Esophagus muscularis mucosa (tissue), 4 donors: ENCODE data around the gene MREG. TPM values are rescaled to one million over a fixed set of nuclear protein-coding genes. Genes with fewer than 3 reads are reported as not detected.

Experiments
- DNase-seq: peaks from one replicate; pipeline ENCODE4 v3.0.0-alpha.2; 2017; ENCODE audit errors: extremely low spot score
- H3K27ac ChIP-seq, 4 donors: fragments of 200-600 bp; sonication (generic); replicated peaks in 1 of 4; 1 replicate in 3 of 4; 2 replicates in 1 of 4; pipeline ENCODE4 v1.5.1; 2016 to 2019; ENCODE audit warnings: mild to moderate bottlenecking in 1 of 4
- H3K27me3 ChIP-seq, 4 donors: fragments of 200-600 bp; sonication (generic); one replicate each; pipeline versions ENCODE4 v1.5.1 to v1.6.0; 2016 to 2019
- H3K36me3 ChIP-seq, 4 donors: fragments of 200-600 bp; sonication (generic); one replicate each; pipeline ENCODE4 v1.5.1; 2016 to 2019
- H3K4me1 ChIP-seq, 4 donors: fragments of 200-600 bp; sonication (generic); one replicate each; pipeline ENCODE4 v1.5.1; 2016 to 2019
- H3K4me3 ChIP-seq, 4 donors: fragments of 200-600 bp; sonication (generic); 1 replicate in 2 of 4; 2 replicates in 2 of 4; pipeline ENCODE4 v1.5.1; 2016 to 2019; ENCODE audit warnings: mild to moderate bottlenecking in 4 of 4, moderate library complexity in 1 of 4
- H3K9me3 ChIP-seq, 4 donors: fragments of 200-600 bp; sonication (generic); 1 replicate in 3 of 4; 2 replicates in 1 of 4; pipeline ENCODE4 v1.5.1; 2016 to 2019
- EP300 ChIP-seq: sonication (generic); formaldehyde crosslinking; IDR thresholded peaks from one replicate; pipeline ENCODE4 v1.6.1; 2017; ENCODE audit warnings: antibody characterized with exemption
- POLR2A ChIP-seq: fragments of 450-650 bp; IDR thresholded peaks from one replicate; pipeline ENCODE4 v1.6.1; 2017; ENCODE audit warnings: antibody characterized with exemption, moderate library complexity, mild to moderate bottlenecking, low read depth
- POLR2AphosphoS5 ChIP-seq, 2 donors: sonication (generic); formaldehyde crosslinking; IDR thresholded peaks; one replicate each; pipeline ENCODE4 v1.6.1; 2017; ENCODE audit warnings: antibody characterized with exemption in 2 of 2
- WGBS: methylation state at CpG from one replicate; pipeline ENCODE4 v1.1.5; 2018; 5-methylcytosine and 5-hydroxymethylcytosine counted together
- intact Hi-C: fragments of 100-400 bp; cut with DNase I; formaldehyde crosslinking; loops from one replicate; pipeline ENCODE4 v1.15.1; 2023
- total RNA-seq, 4 donors: library from RNA; depleted of rRNA; stranded (reverse); fragments of >200 nt; gene quantifications; one replicate each; pipeline versions ENCODE4 v1.1.0 to v1.2.1, GENCODE V29; 2016
- TF ChIP-seq, protein P1 (sequence below), 3 experiments: fragments of 200-600 bp in 2 of 3; fragments of 450-650 bp in 1 of 3; sonication (generic) in 2 of 3; IDR thresholded peaks; one replicate each; pipeline ENCODE4 v1.5.1; 2017 to 2019; ENCODE audit warnings: antibody characterized with exemption in 3 of 3, mild to moderate bottlenecking in 2 of 3, moderate library complexity in 1 of 3

MREG gene
- total RNA-seq, 4 donors from 2014 or later = 0.40 to 1.2 (median 0.70) TPM

DNA sequence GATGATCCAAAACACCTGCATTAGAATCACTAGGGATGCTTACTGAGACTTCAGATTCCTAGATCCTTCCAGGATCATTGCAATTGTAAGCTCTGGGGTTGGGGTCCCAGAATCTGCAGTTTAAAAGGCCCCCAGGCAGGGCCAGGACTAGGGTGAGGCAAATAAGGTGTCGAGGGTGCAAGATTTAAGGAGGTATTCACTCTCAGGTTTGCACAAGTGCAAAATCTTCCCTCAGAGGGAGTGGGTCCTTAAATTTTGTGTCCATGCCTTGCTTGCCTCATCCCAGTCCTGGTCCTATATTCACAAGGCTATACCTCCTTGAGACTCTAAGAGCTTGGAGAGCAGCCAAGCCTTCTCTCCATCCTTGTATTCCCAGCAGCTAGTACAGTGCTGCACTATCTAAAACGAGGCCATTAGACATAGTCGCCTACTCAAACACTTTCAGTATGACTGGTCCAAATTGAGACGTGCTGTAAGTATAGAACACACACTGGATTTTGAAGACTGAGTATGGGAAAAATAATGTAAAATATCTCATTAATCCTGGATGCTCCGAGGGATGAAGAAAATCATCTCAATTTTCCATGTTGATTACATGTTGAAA, 31.6 kb upstream of the MREG start:
- TF ChIP-seq, protein P1, sequence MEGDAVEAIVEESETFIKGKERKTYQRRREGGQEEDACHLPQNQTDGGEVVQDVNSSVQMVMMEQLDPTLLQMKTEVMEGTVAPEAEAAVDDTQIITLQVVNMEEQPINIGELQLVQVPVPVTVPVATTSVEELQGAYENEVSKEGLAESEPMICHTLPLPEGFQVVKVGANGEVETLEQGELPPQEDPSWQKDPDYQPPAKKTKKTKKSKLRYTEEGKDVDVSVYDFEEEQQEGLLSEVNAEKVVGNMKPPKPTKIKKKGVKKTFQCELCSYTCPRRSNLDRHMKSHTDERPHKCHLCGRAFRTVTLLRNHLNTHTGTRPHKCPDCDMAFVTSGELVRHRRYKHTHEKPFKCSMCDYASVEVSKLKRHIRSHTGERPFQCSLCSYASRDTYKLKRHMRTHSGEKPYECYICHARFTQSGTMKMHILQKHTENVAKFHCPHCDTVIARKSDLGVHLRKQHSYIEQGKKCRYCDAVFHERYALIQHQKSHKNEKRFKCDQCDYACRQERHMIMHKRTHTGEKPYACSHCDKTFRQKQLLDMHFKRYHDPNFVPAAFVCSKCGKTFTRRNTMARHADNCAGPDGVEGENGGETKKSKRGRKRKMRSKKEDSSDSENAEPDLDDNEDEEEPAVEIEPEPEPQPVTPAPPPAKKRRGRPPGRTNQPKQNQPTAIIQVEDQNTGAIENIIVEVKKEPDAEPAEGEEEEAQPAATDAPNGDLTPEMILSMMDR (IDR thresholded peaks at IDR 0.05) = no peak
- TF ChIP-seq POLR2A (no peak), EP300 (no peak), POLR2AphosphoS5 (IDR thresholded peaks at IDR 0.05) (no peak)
- no peak overlapping the region for H3K27ac ChIP-seq
- no peaks in the 10 kb centered on the region for H3K27me3 ChIP-seq
- intact Hi-C loops = no loop called here
- peaks cover 9 to 49% (median 17%) of the 10 kb centered on the region in 4 donors for H3K36me3 ChIP-seq
- no peak for DNase-seq
- H3K4me1 ChIP-seq = no peaks in the 10 kb centered on the region
- H3K9me3 ChIP-seq = no peaks in the 10 kb centered on the region
- WGBS = 82% methylated on average over 5 of the region's 5 CpGs
- no peak overlapping the region for H3K4me3 ChIP-seq

DNA sequence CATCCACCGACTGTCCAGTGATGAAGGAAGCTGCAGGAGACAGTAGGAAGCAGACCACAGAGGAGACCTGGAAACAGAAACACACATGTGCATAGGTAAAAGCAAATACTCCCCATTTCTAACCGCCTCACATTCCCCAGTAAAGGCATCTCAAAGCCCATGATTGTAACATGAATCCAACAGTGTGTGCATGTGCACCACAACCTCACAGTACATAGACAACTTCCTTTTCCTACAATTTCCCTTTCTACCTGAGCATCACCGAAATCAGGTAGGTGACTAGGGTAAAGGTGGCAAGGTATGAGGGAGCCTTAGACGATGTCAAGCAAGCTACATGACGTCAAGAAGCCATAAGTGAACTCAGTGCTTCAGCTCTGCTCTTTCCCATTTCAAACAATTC, 30.6 kb upstream of the MREG start:
- H3K36me3 ChIP-seq = peaks cover 9 to 54% (median 17%) of the 10 kb centered on the region in 4 donors
- H3K27ac ChIP-seq = no peak overlapping the region
- intact Hi-C loops = no loop called here
- DNase-seq = no peak
- no peak overlapping the region for H3K4me3 ChIP-seq
- TF ChIP-seq, protein P1 (IDR thresholded peaks at IDR 0.05) = no peak
- TF ChIP-seq POLR2AphosphoS5 (IDR thresholded peaks at IDR 0.05) (no peak), POLR2A (no peak), EP300 (no peak)
- H3K4me1 ChIP-seq = no peaks in the 10 kb centered on the region
- H3K9me3 ChIP-seq = no peaks in the 10 kb centered on the region
- H3K27me3 ChIP-seq = no peaks in the 10 kb centered on the region
- WGBS = 96% methylated on average over 5 of the region's 5 CpGs

DNA sequence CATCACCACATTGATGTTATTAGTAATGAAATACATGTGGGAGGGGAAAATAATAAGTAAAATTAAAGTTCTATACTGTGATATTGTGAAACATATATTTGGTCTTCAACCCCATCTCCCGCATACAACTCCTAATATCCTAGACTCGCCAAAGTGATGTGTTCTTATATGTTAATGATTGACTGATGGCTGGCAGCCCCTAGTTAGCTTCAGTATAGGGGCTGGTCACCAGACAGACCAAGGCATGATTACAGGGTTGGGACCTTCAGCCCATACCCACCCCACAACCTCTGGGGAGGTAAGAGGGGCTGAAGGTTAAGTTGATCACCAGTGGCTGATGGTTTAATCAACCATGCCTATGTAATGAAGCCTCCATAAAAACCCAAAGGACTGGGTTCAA, 28.1 kb upstream of the MREG start:
- Histone ChIP-seq H3K27ac (no peak overlapping the region), H3K4me1 (no peaks in the 10 kb centered on the region), H3K27me3 (no peaks in the 10 kb centered on the region), H3K4me3 (no peak overlapping the region), H3K9me3 (no peaks in the 10 kb centered on the region), H3K36me3 (peaks cover 8 to 54% (median 16%) of the 10 kb centered on the region in 4 donors)
- 100% methylated on average over 2 of the region's 2 CpGs for WGBS
- intact Hi-C loops = no loop called here
- no peak for DNase-seq
- TF ChIP-seq EP300 (no peak), POLR2AphosphoS5 (IDR thresholded peaks at IDR 0.05) (no peak), POLR2A (no peak)
- TF ChIP-seq, protein P1 (IDR thresholded peaks at IDR 0.05) = no peak

GRCh38 chr2:216039918-216040317, 26.6 kb upstream of the MREG start:
- intact Hi-C loops = no loop called here
- TF ChIP-seq POLR2A = no peak
- TF ChIP-seq EP300 = no peak
- TF ChIP-seq POLR2AphosphoS5 (IDR thresholded peaks at IDR 0.05) = no peak
- TF ChIP-seq, protein P1 (IDR thresholded peaks at IDR 0.05) = no peak
- Histone ChIP-seq H3K4me1 (no peaks in the 10 kb centered on the region), H3K27me3 (no peaks in the 10 kb centered on the region), H3K36me3 (peaks cover 5 to 60% (median 16%) of the 10 kb centered on the region in 4 donors), H3K9me3 (no peaks in the 10 kb centered on the region), H3K4me3 (no peak overlapping the region), H3K27ac (no peak overlapping the region)
- 96% methylated on average over 3 of the region's 3 CpGs for WGBS
- no peak for DNase-seq

GRCh38 chr2:216034065-216034464, 20.7 kb upstream of the MREG start:
- WGBS = 57% methylated on average over 1 of the region's 1 CpG
- Histone ChIP-seq H3K4me3 (no peak overlapping the region), H3K27ac (no peak overlapping the region), H3K36me3 (peaks cover 0 to 34% (median 3%) of the 10 kb centered on the region in 4 donors), H3K4me1 (no peaks in the 10 kb centered on the region), H3K9me3 (no peaks in the 10 kb centered on the region), H3K27me3 (no peaks in the 10 kb centered on the region)
- intact Hi-C loops = no loop called here
- DNase-seq = peak; percentile 93
- TF ChIP-seq, protein P1 (IDR thresholded peaks at IDR 0.05) = peak; percentile 66 to 95 (median 84)
- TF ChIP-seq POLR2AphosphoS5 (IDR thresholded peaks at IDR 0.05) = no peak
